Adrenal gland (tissue), 5 donors: ENCODE results near the gene DEFB131A.
"Not testable (repeated sequence)": the region's sequence is repeated elsewhere in the genome, so short reads cannot be mapped to it uniquely, and the experiment has no call there.

ENCODE experiments used
- POLR2A ChIP-seq, 2 donors: fragments of 450-650 bp; IDR thresholded peaks; one replicate each; pipeline ENCODE4 v1.6.1; 2017; ENCODE audit warnings: antibody characterized with exemption in 2 of 2, mild to moderate bottlenecking in 2 of 2, moderate library complexity in 1 of 2
- TF ChIP-seq, protein P1 (sequence below), 6 experiments: fragments of 450-650 bp in 4 of 6; fragments of 200-600 bp in 2 of 6; sonication (generic) in 1 of 6; IDR thresholded peaks; 1 replicate in 5 of 6; 2 replicates in 1 of 6; pipeline versions ENCODE4 v1.5.1 to v1.8.0; 2016 to 2021; ENCODE audit warnings: antibody characterized with exemption in 6 of 6, mild to moderate bottlenecking in 2 of 6, moderate library complexity in 1 of 6
- donor health status: DM: no; HTN: no; CAD: no.

DNA sequence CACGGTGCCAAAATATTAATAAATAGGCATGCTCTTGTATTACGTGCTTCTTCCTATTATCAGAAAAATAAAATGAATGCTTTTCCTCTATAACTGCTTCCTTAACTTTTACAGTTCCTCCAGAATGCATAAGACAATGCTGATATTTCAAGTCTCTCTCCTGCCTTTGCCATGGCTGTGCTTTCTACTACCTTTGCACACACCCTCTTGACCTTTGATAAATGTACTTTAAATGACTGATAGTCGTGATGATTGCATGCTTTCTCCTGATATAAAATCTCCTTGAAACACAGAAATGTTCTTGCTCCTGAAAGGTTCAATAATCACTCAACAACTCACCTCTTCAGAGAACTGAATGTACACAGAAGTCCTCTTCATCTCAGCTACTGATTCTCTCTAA, at the start of gene DEFB131A:
- TF ChIP-seq, protein P1, sequence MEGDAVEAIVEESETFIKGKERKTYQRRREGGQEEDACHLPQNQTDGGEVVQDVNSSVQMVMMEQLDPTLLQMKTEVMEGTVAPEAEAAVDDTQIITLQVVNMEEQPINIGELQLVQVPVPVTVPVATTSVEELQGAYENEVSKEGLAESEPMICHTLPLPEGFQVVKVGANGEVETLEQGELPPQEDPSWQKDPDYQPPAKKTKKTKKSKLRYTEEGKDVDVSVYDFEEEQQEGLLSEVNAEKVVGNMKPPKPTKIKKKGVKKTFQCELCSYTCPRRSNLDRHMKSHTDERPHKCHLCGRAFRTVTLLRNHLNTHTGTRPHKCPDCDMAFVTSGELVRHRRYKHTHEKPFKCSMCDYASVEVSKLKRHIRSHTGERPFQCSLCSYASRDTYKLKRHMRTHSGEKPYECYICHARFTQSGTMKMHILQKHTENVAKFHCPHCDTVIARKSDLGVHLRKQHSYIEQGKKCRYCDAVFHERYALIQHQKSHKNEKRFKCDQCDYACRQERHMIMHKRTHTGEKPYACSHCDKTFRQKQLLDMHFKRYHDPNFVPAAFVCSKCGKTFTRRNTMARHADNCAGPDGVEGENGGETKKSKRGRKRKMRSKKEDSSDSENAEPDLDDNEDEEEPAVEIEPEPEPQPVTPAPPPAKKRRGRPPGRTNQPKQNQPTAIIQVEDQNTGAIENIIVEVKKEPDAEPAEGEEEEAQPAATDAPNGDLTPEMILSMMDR (IDR thresholded peaks at IDR 0.05) = not testable (repeated sequence)
- TF ChIP-seq POLR2A (IDR thresholded peaks at IDR 0.05) = not testable (repeated sequence)
